Right atrium auricular region (tissue), 2 donors: ENCODE data around the gene ZBTB16. TPM values are rescaled to one million over a fixed set of nuclear protein-coding genes. Genes with fewer than 3 reads are reported as not detected.
A peak's percentile ranks its signal among the peaks of the same experiment; 100 is the strongest.

Experiments
- DNase-seq: peaks from one replicate; pipeline ENCODE4 v3.0.0-alpha.2; 2019; ENCODE audit warnings: low spot score
- H3K27ac ChIP-seq, 2 donors: fragments of 200-600 bp; sonication (generic); 1 replicate in 1 of 2; 2 replicates in 1 of 2; pipeline ENCODE4 v1.5.1; 2016 to 2019
- H3K27me3 ChIP-seq, 2 donors: fragments of 200-600 bp; sonication (generic); one replicate each; pipeline versions ENCODE4 v1.5.1 to v1.6.0; 2017 to 2019
- H3K36me3 ChIP-seq: fragments of 200-600 bp; sonication (generic); one replicate; pipeline ENCODE4 v1.5.1; 2016
- H3K4me1 ChIP-seq, 2 donors: fragments of 200-600 bp; sonication (generic); one replicate each; pipeline versions ENCODE4 v1.5.1 to v1.6.0; 2017 to 2019
- H3K4me3 ChIP-seq, 2 donors: fragments of 200-600 bp; sonication (generic); 1 replicate in 1 of 2; 2 replicates in 1 of 2; pipeline ENCODE4 v1.5.1; 2017 to 2019; ENCODE audit warnings: mild to moderate bottlenecking in 1 of 2, moderate library complexity in 1 of 2
- H3K9me3 ChIP-seq, 2 donors: fragments of 200-600 bp; sonication (generic); one replicate each; pipeline ENCODE4 v1.5.1; 2019
- total RNA-seq, 2 donors: library from RNA; depleted of rRNA; stranded (reverse); fragments of >200 nt; gene quantifications; one replicate each; pipeline ENCODE4 v1.1.0, GENCODE V29; 2016
- TF ChIP-seq, protein P1 (sequence below), 2 donors: fragments of 200-600 bp; sonication (generic); IDR thresholded peaks; one replicate each; pipeline ENCODE4 v1.5.1; 2019; ENCODE audit warnings: antibody characterized with exemption in 2 of 2

ZBTB16 gene
- total RNA-seq, 2 donors from 2014 or later = 65.5 to 101 TPM

DNA sequence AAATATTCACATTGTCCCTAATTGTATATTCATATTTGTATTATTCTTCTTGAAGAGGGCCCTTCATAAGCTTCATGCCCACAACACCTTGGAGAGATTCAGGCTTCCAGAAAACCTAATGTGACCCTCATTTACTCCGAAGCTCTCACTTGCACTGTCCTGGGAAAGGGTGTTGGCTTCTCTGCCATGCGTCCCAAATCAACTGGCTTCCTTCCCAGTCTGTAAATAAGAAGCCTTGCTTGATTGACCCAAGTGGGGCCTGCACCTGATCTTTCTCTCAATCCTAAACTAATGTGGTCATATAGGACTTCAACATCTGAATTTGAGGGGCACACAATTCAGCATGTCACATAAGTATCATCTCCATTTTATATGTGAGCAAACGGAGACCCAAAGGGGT lies 40.5 kb upstream of the ZBTB16 start:
- TF ChIP-seq, protein P1, sequence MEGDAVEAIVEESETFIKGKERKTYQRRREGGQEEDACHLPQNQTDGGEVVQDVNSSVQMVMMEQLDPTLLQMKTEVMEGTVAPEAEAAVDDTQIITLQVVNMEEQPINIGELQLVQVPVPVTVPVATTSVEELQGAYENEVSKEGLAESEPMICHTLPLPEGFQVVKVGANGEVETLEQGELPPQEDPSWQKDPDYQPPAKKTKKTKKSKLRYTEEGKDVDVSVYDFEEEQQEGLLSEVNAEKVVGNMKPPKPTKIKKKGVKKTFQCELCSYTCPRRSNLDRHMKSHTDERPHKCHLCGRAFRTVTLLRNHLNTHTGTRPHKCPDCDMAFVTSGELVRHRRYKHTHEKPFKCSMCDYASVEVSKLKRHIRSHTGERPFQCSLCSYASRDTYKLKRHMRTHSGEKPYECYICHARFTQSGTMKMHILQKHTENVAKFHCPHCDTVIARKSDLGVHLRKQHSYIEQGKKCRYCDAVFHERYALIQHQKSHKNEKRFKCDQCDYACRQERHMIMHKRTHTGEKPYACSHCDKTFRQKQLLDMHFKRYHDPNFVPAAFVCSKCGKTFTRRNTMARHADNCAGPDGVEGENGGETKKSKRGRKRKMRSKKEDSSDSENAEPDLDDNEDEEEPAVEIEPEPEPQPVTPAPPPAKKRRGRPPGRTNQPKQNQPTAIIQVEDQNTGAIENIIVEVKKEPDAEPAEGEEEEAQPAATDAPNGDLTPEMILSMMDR (IDR thresholded peaks at IDR 0.05) = no peak
- Histone ChIP-seq H3K4me1 (no peaks in the 10 kb centered on the region), H3K27ac (no peak overlapping the region), H3K36me3 (no peaks in the 10 kb centered on the region), H3K9me3 (no peaks in the 10 kb centered on the region), H3K27me3 (no peaks in the 10 kb centered on the region), H3K4me3 (no peak overlapping the region)
- DNase-seq = no peak

GRCh38 chr11:114019574-114019973 lies 39.9 kb upstream of the ZBTB16 start:
- Histone ChIP-seq H3K9me3 (no peaks in the 10 kb centered on the region), H3K27ac (no peak overlapping the region), H3K36me3 (no peaks in the 10 kb centered on the region), H3K27me3 (no peaks in the 10 kb centered on the region), H3K4me3 (no peak overlapping the region), H3K4me1 (no peaks in the 10 kb centered on the region)
- TF ChIP-seq, protein P1 (IDR thresholded peaks at IDR 0.05) = no peak
- DNase-seq = no peak

- H3K4me3 ChIP-seq = no peak overlapping the region
- peaks cover 0 to 16% of the 10 kb centered on the region in 2 donors for H3K4me1 ChIP-seq
- TF ChIP-seq, protein P1 (IDR thresholded peaks at IDR 0.05) = no peak
- peak overlapping the region; percentile 23 to 52 for H3K27ac ChIP-seq
- no peak for DNase-seq
- no peaks in the 10 kb centered on the region for H3K27me3 ChIP-seq
- no peaks in the 10 kb centered on the region for H3K36me3 ChIP-seq
- H3K9me3 ChIP-seq = no peaks in the 10 kb centered on the region
Observed at GRCh38 chr11:114025329-114025907, 34.1 kb upstream of the ZBTB16 start.

- H3K9me3 ChIP-seq = no peaks in the 10 kb centered on the region
- H3K4me1 ChIP-seq = peaks cover 0 to 16% of the 10 kb centered on the region in 2 donors
- no peak for DNase-seq
- no peak overlapping the region for H3K4me3 ChIP-seq
- no peak overlapping the region for H3K27ac ChIP-seq
- H3K36me3 ChIP-seq = no peaks in the 10 kb centered on the region
- no peaks in the 10 kb centered on the region for H3K27me3 ChIP-seq
- TF ChIP-seq, protein P1 (IDR thresholded peaks at IDR 0.05) = no peak
Observed at GRCh38 chr11:114026355-114026754, 33.2 kb upstream of the ZBTB16 start.

DNA sequence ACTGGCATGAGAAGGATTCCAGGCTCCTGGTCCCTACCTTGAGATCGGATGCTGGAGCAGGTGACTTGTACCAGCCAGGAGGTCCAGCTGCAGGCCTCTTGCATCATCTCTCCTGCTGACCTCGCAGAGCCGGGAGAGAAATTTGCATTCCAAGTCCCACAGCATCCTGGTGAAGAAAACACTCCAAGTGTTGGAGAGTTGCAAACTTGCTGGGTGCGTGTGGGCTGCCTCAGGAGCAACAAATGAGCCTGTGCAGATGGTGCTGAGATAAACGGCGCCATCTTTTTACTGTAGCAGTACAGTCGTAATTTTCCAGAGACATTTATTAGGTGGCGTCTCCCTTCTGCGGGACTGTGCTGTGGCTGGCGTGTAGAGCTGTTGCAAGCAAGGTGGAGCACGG lies 32.1 kb upstream of the ZBTB16 start:
- no peak overlapping the region for H3K4me3 ChIP-seq
- TF ChIP-seq, protein P1 (IDR thresholded peaks at IDR 0.05) = no peak
- no peak overlapping the region for H3K27ac ChIP-seq
- peaks cover 0 to 16% of the 10 kb centered on the region in 2 donors for H3K4me1 ChIP-seq
- DNase-seq = no peak
- no peaks in the 10 kb centered on the region for H3K9me3 ChIP-seq
- H3K27me3 ChIP-seq = no peaks in the 10 kb centered on the region
- no peaks in the 10 kb centered on the region for H3K36me3 ChIP-seq

DNA sequence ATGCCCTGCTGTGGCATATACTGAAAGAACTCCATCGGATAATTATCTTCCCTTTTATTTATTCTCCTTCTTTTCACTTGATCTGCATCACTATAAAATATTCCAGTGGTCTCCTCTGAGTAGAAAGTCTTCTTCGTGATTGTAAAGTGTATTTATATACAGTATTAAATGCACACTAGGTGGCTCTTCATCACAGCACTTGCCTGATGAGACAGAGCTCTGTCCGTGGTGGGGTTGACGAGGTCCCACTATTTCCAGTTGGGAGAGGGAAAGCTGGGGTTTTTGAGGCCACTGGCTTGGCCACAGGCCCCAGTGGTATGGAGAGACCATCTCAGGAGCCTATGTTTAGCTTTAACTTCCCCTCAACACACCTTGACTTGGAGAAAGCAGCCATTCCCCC lies 31.6 kb upstream of the ZBTB16 start:
- H3K27me3 ChIP-seq = no peaks in the 10 kb centered on the region
- no peak for DNase-seq
- H3K36me3 ChIP-seq = no peaks in the 10 kb centered on the region
- H3K4me3 ChIP-seq = no peak overlapping the region
- H3K27ac ChIP-seq = no peak overlapping the region
- no peaks in the 10 kb centered on the region for H3K9me3 ChIP-seq
- H3K4me1 ChIP-seq = peaks cover 0 to 16% of the 10 kb centered on the region in 2 donors
- TF ChIP-seq, protein P1 (IDR thresholded peaks at IDR 0.05) = peak in 1 of 2 donors; percentile 52
